Caco-2 (cell line): Measurements from ENCODE around the gene TMEM115. TPM values are rescaled to one million over a fixed set of nuclear protein-coding genes. Genes with fewer than 3 reads are reported as not detected.

Source experiments
- BruUV-seq: library from RNA; stranded (reverse); fragments of 400-500 nt; replicated peaks from 2 replicates; lab custom pipeline; 2021; lab: Mats Ljungman, UMichigan
- CTCF ChIA-PET: fragments of 300-600 bp; sonication (Branson Sonifier 250); formaldehyde crosslinking; loops from one replicate; lab custom pipeline; 2022; ENCODE audit warnings: antibody characterized with exemption; lab: Charles Lee
- POLR2A ChIA-PET: fragments of 300-600 bp; sonication (Branson Sonifier 250); formaldehyde crosslinking; loops from one replicate; lab custom pipeline; 2022; ENCODE audit warnings: antibody characterized with exemption; lab: Charles Lee
- DNase-seq, 2 experiments: peaks; one replicate each; pipeline versions ENCODE4 v3.0.0 to v3.0.0-alpha.2; 2020 to 2022
- H3K27me3 ChIP-seq: replicated peaks from 2 replicates; pipeline ENCODE4 v1.6.0; 2011; ENCODE audit warnings: low read length; ENCODE audit not compliant: control insufficient read depth, insufficient read depth
- H3K36me3 ChIP-seq: 2 replicates; pipeline ENCODE4 v1.5.1; 2011; ENCODE audit warnings: low read length; ENCODE audit not compliant: control insufficient read depth, insufficient read depth
- H3K4me1 ChIP-seq: fragments of 250-450 bp; sonication (Bioruptor Pico); 2 replicates; pipeline ENCODE4 v1.5.1; 2020; ENCODE audit warnings: mild to moderate bottlenecking
- H3K4me3 ChIP-seq: 2 replicates; pipeline ENCODE4 v1.5.1; 2011; ENCODE audit warnings: low read depth, mild to moderate bottlenecking, control low read depth, low read length
- H3K9me3 ChIP-seq: fragments of 250-450 bp; sonication (Bioruptor Pico); 2 replicates; pipeline ENCODE4 v1.5.1; 2020; ENCODE audit warnings: mild to moderate bottlenecking, moderate library complexity
- H3K27ac Mint-ChIP-seq: one replicate; pipeline ENCODE4 v1.8.0; 2022; ENCODE audit warnings: mixed read lengths; ENCODE audit not compliant: unreplicated experiment
- H3K27me3 Mint-ChIP-seq: one replicate; pipeline ENCODE4 v1.8.0; 2022; ENCODE audit warnings: mixed read lengths; ENCODE audit not compliant: insufficient read depth, unreplicated experiment
- H3K36me3 Mint-ChIP-seq: one replicate; pipeline ENCODE4 v1.8.0; 2022; ENCODE audit warnings: mild to moderate bottlenecking, mixed read lengths; ENCODE audit not compliant: insufficient read depth, unreplicated experiment
- H3K4me1 Mint-ChIP-seq: one replicate; pipeline ENCODE4 v1.8.0; 2022; ENCODE audit warnings: low read depth, mixed read lengths; ENCODE audit not compliant: unreplicated experiment
- H3K4me3 Mint-ChIP-seq: one replicate; pipeline ENCODE4 v1.8.0; 2022; ENCODE audit warnings: mild to moderate bottlenecking, moderate library complexity, mixed read lengths; ENCODE audit not compliant: unreplicated experiment
- H3K9me3 Mint-ChIP-seq: one replicate; pipeline ENCODE4 v1.8.0; 2022; ENCODE audit warnings: mixed read lengths; ENCODE audit not compliant: unreplicated experiment
- intact Hi-C: fragments of 100-400 bp; cut with micrococcal nuclease; formaldehyde crosslinking; loops from one replicate; pipeline ENCODE4 v1.10.0; 2022; ENCODE audit not compliant: unreplicated experiment
- total RNA-seq: library from RNA; stranded (reverse); gene quantifications from 2 replicates; pipeline ENCODE4 v1.2.3, GENCODE V29; 2022
- TF ChIP-seq, protein P1 (sequence below), 2 experiments: fragments of 200-600 bp in 1 of 2; IDR thresholded peaks; 1 replicate in 1 of 2; 2 replicates in 1 of 2; pipeline versions ENCODE4 v1.5.1 to v1.8.0; 2011 to 2022; ENCODE audit warnings: antibody characterized with exemption in 1 of 2, control low read depth in 1 of 2, inconsistent platforms in 1 of 2, low read depth in 1 of 2, low read length in 1 of 2, mild to moderate bottlenecking in 1 of 2, moderate library complexity in 1 of 2; ENCODE audit not compliant: insufficient read depth in 1 of 2, severe bottlenecking in 1 of 2, unreplicated experiment in 1 of 2

Gene TMEM115
- total RNA-seq, 1 experiment from 2014 or later: 23.9 TPM

GRCh38 chr3:50365080-50365841 lies 5.9 kb upstream of the TMEM115 start:
- intact Hi-C loops: loop anchor here (2.0 kb wide), 1 partner anchor 18 kb away; no protein-coding TSS in a partner anchor
- TF ChIP-seq, protein P1, sequence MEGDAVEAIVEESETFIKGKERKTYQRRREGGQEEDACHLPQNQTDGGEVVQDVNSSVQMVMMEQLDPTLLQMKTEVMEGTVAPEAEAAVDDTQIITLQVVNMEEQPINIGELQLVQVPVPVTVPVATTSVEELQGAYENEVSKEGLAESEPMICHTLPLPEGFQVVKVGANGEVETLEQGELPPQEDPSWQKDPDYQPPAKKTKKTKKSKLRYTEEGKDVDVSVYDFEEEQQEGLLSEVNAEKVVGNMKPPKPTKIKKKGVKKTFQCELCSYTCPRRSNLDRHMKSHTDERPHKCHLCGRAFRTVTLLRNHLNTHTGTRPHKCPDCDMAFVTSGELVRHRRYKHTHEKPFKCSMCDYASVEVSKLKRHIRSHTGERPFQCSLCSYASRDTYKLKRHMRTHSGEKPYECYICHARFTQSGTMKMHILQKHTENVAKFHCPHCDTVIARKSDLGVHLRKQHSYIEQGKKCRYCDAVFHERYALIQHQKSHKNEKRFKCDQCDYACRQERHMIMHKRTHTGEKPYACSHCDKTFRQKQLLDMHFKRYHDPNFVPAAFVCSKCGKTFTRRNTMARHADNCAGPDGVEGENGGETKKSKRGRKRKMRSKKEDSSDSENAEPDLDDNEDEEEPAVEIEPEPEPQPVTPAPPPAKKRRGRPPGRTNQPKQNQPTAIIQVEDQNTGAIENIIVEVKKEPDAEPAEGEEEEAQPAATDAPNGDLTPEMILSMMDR (IDR thresholded peaks at IDR 0.05; ENCODE audit: insufficient read depth in 1 of 2, low read depth in 1 of 2, low read length in 1 of 2, severe bottlenecking in 1 of 2, unreplicated experiment in 1 of 2): peak in 1 of 2 experiments; percentile 17
- no peaks in the 10 kb centered on the region for H3K4me1 Mint-ChIP-seq
- ChIA-PET POLR2A (interaction anchor here (0.5 to 1.6 kb wide), 4 partner anchors 15 to 1620 kb away, joined by 3 to 9 read pairs (median 5); partner anchors contain the start of genes CYB561D2 and NPRL2), CTCF (interaction anchor here (0.5 to 1.4 kb wide), 5 partner anchors 12 to 633 kb away, joined by 3 to 7 read pairs (median 4); partner anchors contain the start of genes CYB561D2 and NPRL2)
- peak overlapping the region; percentile 72 for H3K4me3 Mint-ChIP-seq
- Histone ChIP-seq H3K27me3 (no peaks in the 10 kb centered on the region), H3K4me3 (peak overlapping the region; percentile 66), H3K9me3 (no peaks in the 10 kb centered on the region), H3K4me1 (0 out of 2 replicates have a peak, but pooled peaks cover 5% of the 10 kb centered on the region), H3K36me3 (no peaks in the 10 kb centered on the region)
- no peaks in the 10 kb centered on the region for H3K9me3 Mint-ChIP-seq
- peak; percentile 89 to 93 for DNase-seq
- H3K27me3 Mint-ChIP-seq: peaks cover 6% of the 10 kb centered on the region
- no peaks in the 10 kb centered on the region for H3K36me3 Mint-ChIP-seq
- no TSS peak for BruUV-seq
- H3K27ac Mint-ChIP-seq: no peak overlapping the region

- H3K4me3 ChIP-seq: peak overlapping the region; percentile 66
- ChIA-PET CTCF (interaction anchor here (0.5 to 1.4 kb wide), 3 partner anchors 12 to 633 kb away, joined by 3 to 4 read pairs (median 4); partner anchors contain the start of genes CYB561D2 and NPRL2), POLR2A (interaction anchor here (1.1 to 1.6 kb wide), 2 partner anchors 14 to 18 kb away, joined by 6 to 9 read pairs; partner anchors contain the start of genes CYB561D2 and NPRL2)
- peaks cover 6% of the 10 kb centered on the region for H3K27me3 Mint-ChIP-seq
- TF ChIP-seq, protein P1 (IDR thresholded peaks at IDR 0.05; ENCODE audit: insufficient read depth in 1 of 2, low read depth in 1 of 2, low read length in 1 of 2, severe bottlenecking in 1 of 2, unreplicated experiment in 1 of 2): no peak
- BruUV-seq: no TSS peak
- H3K4me1 ChIP-seq: 0 out of 2 replicates have a peak, but pooled peaks cover 5% of the 10 kb centered on the region
- peak overlapping the region; percentile 72 for H3K4me3 Mint-ChIP-seq
- no peaks in the 10 kb centered on the region for H3K36me3 ChIP-seq
- H3K4me1 Mint-ChIP-seq: no peaks in the 10 kb centered on the region
- H3K9me3 Mint-ChIP-seq: no peaks in the 10 kb centered on the region
- no peaks in the 10 kb centered on the region for H3K27me3 ChIP-seq
- no peak overlapping the region for H3K27ac Mint-ChIP-seq
- intact Hi-C loops: loop anchor here (2.0 kb wide), 1 partner anchor 18 kb away; no protein-coding TSS in a partner anchor
- no peak for DNase-seq
- no peaks in the 10 kb centered on the region for H3K36me3 Mint-ChIP-seq
- H3K9me3 ChIP-seq: no peaks in the 10 kb centered on the region
Observed at GRCh38 chr3:50364573-50365079, 5.3 kb upstream of the TMEM115 start.

DNA sequence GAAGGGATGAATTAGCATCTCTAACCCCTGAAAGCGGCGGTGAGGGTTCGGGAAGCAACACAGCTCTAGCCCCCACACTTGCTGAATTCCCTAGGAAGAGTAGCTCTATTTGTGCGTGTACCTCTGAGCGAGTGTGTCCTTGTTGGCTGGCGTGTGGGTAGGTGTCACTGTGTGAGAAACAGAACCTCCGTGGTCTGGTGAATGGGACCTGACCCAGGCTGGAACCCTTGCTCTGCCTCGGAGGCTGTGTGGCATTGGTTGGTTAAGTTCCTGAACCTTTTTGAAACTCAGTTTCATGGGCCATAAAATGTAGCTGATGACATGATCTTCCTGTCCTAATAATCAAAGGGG lies 414 bp upstream of the TMEM115 start:
- BruUV-seq: no TSS peak
- TF ChIP-seq, protein P1 (IDR thresholded peaks at IDR 0.05; ENCODE audit: insufficient read depth in 1 of 2, low read depth in 1 of 2, low read length in 1 of 2, severe bottlenecking in 1 of 2, unreplicated experiment in 1 of 2): no peak
- no peaks in the 10 kb centered on the region for H3K9me3 ChIP-seq
- DNase-seq: no peak
- H3K9me3 Mint-ChIP-seq: no peaks in the 10 kb centered on the region
- peak overlapping the region; percentile 92 for H3K4me3 Mint-ChIP-seq
- H3K4me3 ChIP-seq: no peak overlapping the region
- H3K4me1 ChIP-seq: peaks cover 25% of the 10 kb centered on the region
- peaks cover 4% of the 10 kb centered on the region for H3K4me1 Mint-ChIP-seq
- peak overlapping the region; percentile 86 for H3K27ac Mint-ChIP-seq
- H3K36me3 ChIP-seq: peaks cover 1% of the 10 kb centered on the region; the same call in 1 of the 2 replicates
- intact Hi-C loops: loop anchor here (1.0 kb wide), 1 partner anchor 8 kb away; no protein-coding TSS in a partner anchor
- CTCF ChIA-PET: no interaction called here
- POLR2A ChIA-PET: interaction anchor here (0.6 kb wide), 1 partner anchor 21 kb away, joined by 5 read pairs; no protein-coding TSS in a partner anchor
- H3K27me3 ChIP-seq: no peaks in the 10 kb centered on the region
- H3K36me3 Mint-ChIP-seq: peaks cover 22% of the 10 kb centered on the region
- H3K27me3 Mint-ChIP-seq: no peaks in the 10 kb centered on the region
